NCI-H2107 (cell line): Measurements from ENCODE around the gene GRAP.

Experiments used
- DNase-seq: peaks from one replicate; lab custom pipeline; 2025; lab: John Stamatoyannopoulos, UW

Gene GRAP

DNA sequence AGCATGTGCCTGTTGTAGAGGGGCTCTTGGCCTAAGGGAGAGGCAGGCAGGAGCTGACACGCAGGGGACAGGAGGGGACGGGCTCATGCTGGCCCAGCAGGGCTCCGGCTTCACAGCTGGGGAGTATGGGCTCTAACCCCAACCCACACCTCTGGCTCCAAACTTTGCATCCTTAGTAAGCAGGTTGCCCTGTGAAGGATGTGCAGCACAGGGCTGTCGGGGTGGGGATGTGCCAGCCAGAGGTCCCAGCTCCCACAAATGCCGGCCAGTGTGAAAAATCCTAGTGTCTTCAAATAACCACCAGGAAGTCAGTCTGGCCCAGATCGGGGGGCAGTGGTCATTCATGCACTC is 28.2 kb downstream of the GRAP start:
- no peak for DNase-seq

DNA sequence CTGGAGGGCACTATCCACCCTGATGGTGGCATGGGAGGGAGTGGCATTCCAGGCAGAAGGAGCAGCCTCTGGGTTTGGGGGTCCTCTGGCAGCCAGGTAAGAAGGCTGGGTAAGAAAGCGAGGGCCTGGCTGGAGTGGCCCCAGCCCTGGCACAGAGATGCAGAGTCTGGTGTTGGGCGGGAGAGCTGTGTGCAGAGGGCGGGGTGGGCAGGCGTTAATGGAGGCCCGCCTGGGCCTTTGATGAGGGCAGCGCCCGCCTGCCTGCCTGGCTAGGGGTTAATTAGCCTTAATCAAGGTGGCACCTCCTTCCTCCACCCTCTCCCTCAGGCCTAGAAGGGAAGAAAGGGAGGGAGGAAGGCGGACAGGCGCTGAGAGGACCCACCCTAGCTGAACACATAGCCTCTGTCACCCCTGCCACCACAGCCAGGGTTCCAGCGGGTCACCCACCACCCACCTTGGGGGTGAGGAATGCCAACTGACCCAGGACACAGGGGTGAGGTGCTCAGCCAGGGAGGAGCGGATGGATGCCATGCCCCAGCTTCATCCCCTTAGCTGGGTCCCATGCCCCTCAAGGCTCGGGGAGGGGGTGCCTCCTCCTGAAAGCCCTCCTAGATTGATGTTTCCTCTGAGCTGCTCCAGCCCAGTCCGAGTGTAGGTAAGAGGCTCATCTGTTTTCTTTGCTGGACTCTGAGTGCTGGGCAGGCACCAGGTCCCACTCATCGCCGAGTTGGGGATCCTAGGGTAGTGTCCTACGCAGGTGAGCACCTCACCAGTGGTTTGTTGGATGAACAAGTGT is 28.8 kb downstream of the GRAP start:
- no peak for DNase-seq

DNA sequence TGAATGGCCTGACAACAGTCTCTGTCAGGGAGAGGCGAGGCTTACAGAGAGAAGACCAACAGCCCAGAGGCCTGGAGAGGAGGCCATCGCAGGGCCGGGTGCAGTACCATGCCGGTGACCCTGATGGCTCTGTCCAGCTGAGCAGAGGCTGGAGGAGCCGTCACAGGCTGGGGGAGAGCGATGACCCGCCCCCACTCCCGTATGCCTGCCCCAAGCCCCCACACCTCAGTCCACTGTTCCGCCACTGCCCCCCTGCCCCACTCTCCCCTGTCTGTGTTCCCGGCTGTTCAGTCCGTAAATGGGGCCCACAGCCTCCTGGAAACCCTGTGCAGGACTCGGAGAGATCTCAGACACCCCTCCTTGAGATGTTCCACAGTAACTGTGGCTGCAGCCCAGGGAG is 29.4 kb downstream of the GRAP start:
- no peak for DNase-seq

GRCh38 chr17:19016881-19017280 is 29.9 kb downstream of the GRAP start:
- DNase-seq: no peak

- no peak for DNase-seq
Observed at GRCh38 chr17:19016297-19016696, 30.5 kb downstream of the GRAP start.

GRCh38 chr17:19015428-19015827 is 31.3 kb downstream of the GRAP start:
- DNase-seq: no peak

DNA sequence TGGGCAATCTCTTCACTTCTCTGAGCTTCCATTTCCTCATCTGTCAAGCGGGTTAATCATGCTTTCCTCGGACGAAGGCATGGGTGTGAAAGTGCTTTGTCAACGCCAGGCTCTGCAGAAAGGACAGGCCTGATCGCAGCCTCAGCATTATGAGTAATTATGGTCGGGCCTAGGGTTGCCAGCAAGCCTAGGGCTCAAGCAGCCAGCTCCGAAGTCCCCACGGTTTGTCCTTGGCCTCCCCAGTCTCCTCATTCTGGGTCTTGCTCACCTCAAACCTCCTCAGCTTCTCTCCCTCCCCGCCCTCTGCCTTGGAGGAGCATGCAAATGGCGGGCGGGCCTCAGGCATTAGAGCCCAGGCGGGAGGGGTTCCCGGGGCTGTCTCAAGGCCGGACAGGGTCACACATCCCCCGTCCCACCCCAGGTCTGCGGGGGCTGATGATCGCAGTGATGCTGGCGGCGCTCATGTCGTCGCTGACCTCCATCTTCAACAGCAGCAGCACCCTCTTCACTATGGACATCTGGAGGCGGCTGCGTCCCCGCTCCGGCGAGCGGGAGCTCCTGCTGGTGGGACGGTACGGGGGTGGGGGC is 32.0 kb downstream of the GRAP start:
- no peak for DNase-seq

DNA sequence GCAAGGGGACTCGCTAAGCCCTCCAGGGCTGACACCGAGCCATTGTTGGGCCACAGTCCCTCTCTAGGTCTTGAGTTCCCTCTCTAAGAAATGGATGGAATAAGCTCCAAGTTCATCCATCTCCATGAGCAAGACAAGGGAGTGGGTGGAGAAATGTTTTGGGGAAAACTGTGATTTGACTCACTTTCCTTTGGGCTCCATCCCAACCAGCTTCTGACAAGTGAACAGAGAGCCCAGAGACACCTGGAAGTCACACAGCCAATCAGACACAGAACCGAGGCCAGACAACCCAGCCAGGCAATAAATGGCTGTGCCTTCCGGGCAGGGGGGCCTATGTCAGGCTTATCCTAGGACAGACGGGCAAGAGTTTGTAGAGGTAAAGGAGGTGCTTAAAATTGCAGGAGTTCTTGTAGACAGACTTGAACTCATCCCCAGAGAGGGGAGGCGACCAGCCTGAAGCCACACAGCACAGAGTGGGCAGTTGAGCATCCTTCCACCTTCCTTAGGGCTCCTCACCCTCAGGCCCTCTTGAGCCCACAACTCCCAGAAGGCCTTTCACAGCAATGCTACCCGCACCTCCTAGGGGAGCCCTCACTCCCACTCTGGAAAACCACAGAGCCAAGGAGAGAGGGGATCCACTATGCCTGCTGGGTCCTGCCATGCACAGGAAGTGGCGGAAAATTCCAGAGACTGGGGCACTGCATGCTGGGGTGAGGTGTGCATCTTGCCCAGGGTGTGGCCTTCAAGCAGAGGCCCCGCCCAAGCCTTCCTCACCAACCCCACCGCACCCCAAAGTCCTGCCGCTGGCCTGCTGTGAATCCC is 32.7 kb downstream of the GRAP start:
- DNase-seq: no peak

DNA sequence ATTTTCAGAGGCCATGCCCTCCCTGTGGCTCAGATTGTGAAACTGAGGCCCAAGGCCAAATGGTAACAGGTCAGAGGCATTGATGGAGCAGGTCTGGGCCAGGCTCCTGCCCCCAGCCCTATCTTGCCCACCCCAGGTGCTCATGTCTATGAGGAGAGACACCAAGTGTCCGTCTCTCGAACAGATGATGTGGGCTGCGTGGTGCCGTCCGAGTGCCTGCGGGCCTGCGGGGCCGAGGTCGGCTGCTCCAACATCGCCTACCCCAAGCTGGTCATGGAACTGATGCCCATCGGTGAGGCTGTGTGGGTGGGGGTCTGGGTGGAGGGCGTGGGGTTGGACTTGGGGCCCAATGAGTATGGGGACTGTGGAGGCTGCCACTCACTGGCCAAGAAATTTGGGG is 33.5 kb downstream of the GRAP start:
- DNase-seq: no peak

DNA sequence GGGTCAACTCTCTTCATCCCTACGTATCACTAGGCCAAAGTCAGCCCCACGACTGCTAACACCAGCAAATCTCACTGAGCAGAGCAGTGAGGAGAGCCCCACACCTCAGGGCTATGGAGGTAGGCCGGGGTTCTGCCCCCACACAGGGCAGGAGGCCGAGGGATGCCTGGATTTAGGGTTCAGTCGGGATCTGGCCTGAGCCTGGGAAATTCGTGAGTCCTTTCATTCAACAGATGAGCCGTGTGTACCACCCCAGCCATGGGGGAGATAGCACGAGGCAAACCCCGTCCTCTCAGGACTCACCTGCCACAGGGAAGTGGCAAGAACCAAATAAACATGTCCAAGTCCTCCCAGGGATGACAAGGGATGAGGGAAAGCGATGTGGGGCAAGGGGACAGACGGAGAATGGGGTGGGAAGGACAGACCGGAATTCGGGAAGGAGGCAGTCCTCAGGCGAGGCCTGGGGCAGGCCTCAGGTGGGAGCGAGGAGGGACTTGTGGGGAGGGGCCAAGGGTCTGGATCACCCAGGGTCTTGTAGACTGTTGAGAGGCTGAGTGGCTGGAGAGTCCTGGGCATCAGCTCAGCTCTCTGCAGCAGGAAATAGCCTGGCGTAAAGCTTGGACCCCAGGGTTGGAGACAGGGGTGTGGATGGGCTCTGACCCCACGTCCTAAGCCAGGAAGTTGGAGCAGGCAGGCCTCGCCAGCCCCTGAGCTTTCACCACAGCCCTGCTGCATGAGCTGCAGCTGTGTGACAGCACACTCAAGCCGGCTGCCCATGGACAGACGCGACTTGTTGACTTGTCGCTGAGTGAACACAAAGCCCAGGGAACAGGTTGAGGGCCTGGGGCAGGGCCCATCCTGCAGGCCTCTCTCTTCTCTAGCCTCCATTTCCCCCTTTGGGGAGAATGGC is 34.3 kb downstream of the GRAP start:
- DNase-seq: no peak

GRCh38 chr17:19011581-19011980 is 35.2 kb downstream of the GRAP start:
- no peak for DNase-seq

GRCh38 chr17:19010729-19011505 is 35.8 kb downstream of the GRAP start:
- no peak for DNase-seq

GRCh38 chr17:19009970-19010369 is 36.8 kb downstream of the GRAP start:
- no peak for DNase-seq

DNA sequence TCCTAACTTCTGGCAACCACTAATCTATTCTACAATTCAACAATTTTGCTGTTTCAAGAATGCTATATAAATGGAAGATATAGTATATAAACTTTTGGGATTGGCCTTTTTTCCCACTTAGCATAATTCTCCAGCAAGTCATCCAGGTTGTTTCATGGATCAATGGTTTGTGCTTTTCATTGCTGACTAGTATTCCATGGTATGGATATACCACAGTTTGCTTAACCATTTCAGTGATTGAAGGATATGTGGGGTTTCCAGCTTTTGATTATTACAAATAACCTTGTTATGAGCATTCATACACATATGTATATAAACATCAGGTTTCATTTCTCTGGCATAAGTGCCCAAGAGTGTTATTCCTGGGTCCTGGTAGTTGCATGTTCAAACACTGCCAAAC is 40.1 kb downstream of the GRAP start:
- no peak for DNase-seq

DNA sequence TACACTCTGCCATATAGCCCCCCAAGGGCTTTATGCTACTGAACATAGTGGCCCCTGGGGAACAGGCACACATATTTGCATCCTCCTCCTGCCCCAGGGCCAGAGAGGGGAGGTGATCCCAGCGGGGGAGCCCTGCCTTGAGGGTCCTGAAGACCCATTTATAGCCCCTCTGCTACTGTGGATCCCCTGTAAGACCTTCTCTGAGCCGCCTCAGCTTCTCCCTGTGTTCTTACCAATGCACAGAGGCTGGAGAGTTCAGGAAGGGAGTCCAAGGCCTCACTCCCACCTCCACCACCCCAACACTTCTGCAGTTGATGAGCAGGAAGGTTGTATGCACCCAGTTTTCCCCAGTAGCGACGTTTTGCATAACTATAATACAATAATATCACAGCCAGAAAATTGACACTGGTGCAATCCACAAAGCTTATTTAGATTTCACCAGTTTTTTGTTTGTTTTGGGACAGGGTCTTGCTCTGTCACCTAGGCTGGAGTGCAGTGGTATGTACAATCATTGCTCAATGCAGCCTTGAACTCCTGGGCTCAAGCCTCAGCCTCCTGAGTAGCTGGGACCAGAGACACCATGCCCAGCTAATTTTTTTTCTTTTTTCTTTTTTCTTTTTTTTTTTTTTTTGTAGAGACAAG is 40.8 kb downstream of the GRAP start:
- DNase-seq: no peak

DNA sequence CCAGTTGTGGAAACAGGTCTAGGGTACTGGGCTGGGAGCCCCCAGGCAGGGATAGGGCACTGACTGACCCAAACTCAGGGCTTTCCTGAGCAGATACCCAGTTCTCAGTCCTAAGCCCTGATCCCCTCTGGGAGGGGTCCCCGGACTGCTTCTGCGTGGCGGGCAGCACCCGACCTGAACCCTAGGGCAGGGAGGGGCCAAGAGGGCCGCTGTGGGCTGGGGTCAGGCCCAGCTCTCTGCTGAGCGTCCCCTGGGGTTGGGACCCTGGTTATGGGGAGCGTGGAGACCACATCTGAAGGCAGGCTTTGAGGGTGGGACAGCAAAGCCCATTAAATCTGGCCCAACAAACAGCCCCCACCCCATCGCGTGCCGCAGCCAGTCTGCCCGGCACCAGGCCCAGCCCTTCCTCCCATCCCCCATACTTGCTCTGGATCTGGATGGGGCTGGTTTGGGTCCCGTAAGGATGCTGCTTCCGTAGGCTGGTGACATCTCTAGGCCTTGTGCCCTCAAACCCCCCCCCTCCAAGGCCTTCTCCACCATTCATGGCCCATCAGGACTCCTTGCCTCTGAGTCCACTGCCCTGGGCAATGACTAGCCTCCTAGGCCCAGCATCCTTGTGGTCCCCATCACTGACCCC is 41.5 kb downstream of the GRAP start:
- DNase-seq: no peak

- DNase-seq: no peak
Observed at GRCh38 chr17:19004421-19005136, 42.2 kb downstream of the GRAP start, which contains the start of gene FAM83G. Gene FAM83G, minus strand, starts transcription at chr17:19004764. Its CDS starts 723 bp downstream, at chr17:19004041.

- DNase-seq: no peak
Observed at GRCh38 chr17:19003543-19004420, 43.0 kb downstream of the GRAP start.
